D721Med (cell line): ENCODE data around the gene KATNB1.

Experiments used
- DNase-seq: peaks from one replicate; pipeline ENCODE4 v3.0.0; 2011; ENCODE audit warnings: low spot score; ENCODE audit not compliant: insufficient read length
- FAIRE-seq: peaks from 2 replicates; lab custom pipeline; 2011; peaks lifted over from hg19 to GRCh38; lab: Jason Lieb, UNC
- CTCF ChIP-seq: IDR thresholded peaks from 2 replicates; pipeline ENCODE4 v1.5.1; 2012; ENCODE audit warnings: mild to moderate bottlenecking, control low read depth; ENCODE audit not compliant: insufficient read depth; ENCODE audit errors: missing control alignments

KATNB1 gene

DNA sequence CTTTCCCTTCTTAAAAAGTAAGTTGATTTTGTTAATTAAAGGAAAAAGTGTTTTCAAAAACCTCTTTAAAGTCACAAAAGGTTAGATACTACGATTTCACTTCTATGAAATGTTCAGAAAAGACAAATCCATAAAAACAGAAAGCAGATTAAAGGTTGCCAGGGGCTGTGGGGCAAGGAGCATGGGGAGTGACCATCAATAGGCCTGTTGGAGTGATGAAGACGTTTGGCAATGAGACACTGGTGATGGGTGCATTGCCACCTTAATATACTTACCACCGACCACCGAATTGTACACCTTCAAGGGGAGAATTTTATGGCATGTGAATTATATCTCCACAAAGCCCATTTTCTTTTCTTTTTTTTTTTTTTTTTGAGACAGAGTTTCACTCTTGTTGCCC lies 47.5 kb downstream of the KATNB1 start:
- no peak for TF ChIP-seq CTCF
- no peak for FAIRE-seq
- no peak for DNase-seq

DNA sequence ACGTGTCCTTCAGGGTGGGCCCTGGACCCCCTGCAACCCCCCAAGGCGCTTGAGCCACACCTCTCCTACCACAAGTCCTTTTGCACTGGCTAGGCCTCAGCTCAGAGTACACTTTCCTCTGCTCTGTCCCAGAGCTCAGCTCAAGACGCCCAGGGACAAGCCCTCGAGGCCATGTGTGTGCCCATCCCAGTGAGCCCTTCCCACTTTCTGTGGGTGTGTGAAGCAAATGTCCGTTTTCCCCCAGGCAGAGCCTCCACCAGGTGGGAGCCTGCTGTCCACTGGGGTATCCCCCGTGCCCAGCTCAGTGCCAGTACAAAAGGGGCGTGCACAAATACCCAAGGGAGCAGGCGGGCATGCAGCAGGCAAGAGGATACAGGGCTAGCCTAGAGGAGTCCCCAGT lies 48.3 kb downstream of the KATNB1 start:
- FAIRE-seq: no peak
- no peak for DNase-seq
- TF ChIP-seq CTCF: no peak

GRCh38 chr16:57784334-57784733 lies 48.8 kb downstream of the KATNB1 start:
- FAIRE-seq: no peak
- DNase-seq: no peak
- TF ChIP-seq CTCF: no peak

GRCh38 chr16:57785385-57785784 lies 49.8 kb downstream of the KATNB1 start:
- FAIRE-seq: no peak
- TF ChIP-seq CTCF: no peak

GRCh38 chr16:57785924-57786323 lies 50.4 kb downstream of the KATNB1 start:
- DNase-seq: no peak
- no peak for FAIRE-seq
- no peak for TF ChIP-seq CTCF

More at GRCh38 chr16:57785385-57785784, 49.8 kb downstream of the KATNB1 start:
- no peak for DNase-seq

GRCh38 chr16:57786632-57787518 lies 51.3 kb downstream of the KATNB1 start:
- DNase-seq (no peak), FAIRE-seq (no peak)
- TF ChIP-seq CTCF: no peak

DNA sequence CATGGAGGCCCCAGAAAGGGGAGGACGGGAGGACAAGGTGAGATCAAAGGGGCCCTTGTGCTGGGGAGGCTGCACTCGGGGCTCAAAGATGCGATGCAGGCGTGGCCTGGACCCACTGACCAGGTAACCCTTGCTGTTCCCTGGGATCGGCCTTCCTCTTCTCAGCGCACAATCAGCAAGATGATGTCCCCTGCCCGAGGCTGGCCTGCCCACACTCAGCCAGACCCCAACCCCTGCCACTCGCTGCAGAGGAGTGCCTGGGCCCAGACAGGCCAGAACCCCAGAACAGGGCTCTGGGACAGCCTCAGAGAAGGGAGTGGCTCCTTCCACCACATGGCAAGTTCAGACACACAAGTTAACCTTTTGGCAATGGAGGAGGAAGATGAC lies 51.9 kb downstream of the KATNB1 start:
- FAIRE-seq: no peak
- DNase-seq: no peak
- TF ChIP-seq CTCF: no peak
